Kidney (tissue), 14 donors: ENCODE measurements around the gene DIRAS1. TPM values are rescaled to one million over a fixed set of nuclear protein-coding genes. Genes with fewer than 3 reads are reported as not detected.

Source experiments
- DNase-seq, 5 donors: peaks; one replicate each; pipeline ENCODE4 v3.0.0-alpha.2; 2013 to 2020
- FAIRE-seq: peaks from 2 replicates; lab custom pipeline; 2012; peaks lifted over from hg19 to GRCh38; lab: Jason Lieb, UNC
- H3K27ac ChIP-seq, 2 donors: one replicate each; pipeline ENCODE4 v1.7.0; 2013; ENCODE audit warnings: low read depth in 2 of 2, low read length in 2 of 2, inconsistent platforms in 1 of 2
- H3K27me3 ChIP-seq: one replicate; pipeline ENCODE4 v1.7.1; 2013; ENCODE audit warnings: low read length, inconsistent platforms; ENCODE audit not compliant: control insufficient read depth, insufficient read depth
- H3K36me3 ChIP-seq, 3 donors: one replicate each; pipeline versions ENCODE4 v1.7.0 to v1.7.1; 2013; ENCODE audit warnings: low read length in 3 of 3, control low read depth in 1 of 3, inconsistent platforms in 1 of 3; ENCODE audit not compliant: insufficient read depth in 3 of 3, control insufficient read depth in 2 of 3
- H3K4me1 ChIP-seq, 3 donors: one replicate each; pipeline versions ENCODE4 v1.7.0 to v1.7.1; 2013; ENCODE audit warnings: low read length in 3 of 3, inconsistent platforms in 1 of 3, low read depth in 1 of 3; ENCODE audit not compliant: control insufficient read depth in 2 of 3, insufficient read depth in 2 of 3
- H3K4me3 ChIP-seq, 3 donors: one replicate each; pipeline versions ENCODE4 v1.7.0 to v1.8.1; 2013; ENCODE audit warnings: low read length in 3 of 3, control low read depth in 1 of 3, inconsistent platforms in 1 of 3
- H3K9ac ChIP-seq, 3 donors: one replicate each; pipeline versions ENCODE4 v1.7.0 to v1.7.1; 2013; ENCODE audit warnings: low read length in 3 of 3, control low read depth in 1 of 3, inconsistent platforms in 1 of 3
- H3K9me3 ChIP-seq, 3 donors: one replicate each; pipeline versions ENCODE4 v1.7.0 to v1.7.1; 2013; ENCODE audit warnings: low read length in 3 of 3, control low read depth in 1 of 3, inconsistent platforms in 1 of 3; ENCODE audit not compliant: control insufficient read depth in 2 of 3, insufficient read depth in 1 of 3
- intact Hi-C: fragments of 100-400 bp; cut with DNase I; formaldehyde crosslinking; loops from one replicate; pipeline ENCODE4 v1.11.1; 2022
- polyA plus RNA-seq: library from polyadenylated mRNA; stranded (reverse); fragments of 350-450 nt; fragmentation: Illumina TruSeq; extraction: RNeasy Lipid Tissue Mini Kit (QIAGEN cat#74804); gene quantifications from one replicate; pipeline ENCODE4 v1.2.3, GENCODE V29; 2014; ENCODE audit warnings: low read depth, low replicate concordance; ENCODE audit not compliant: insufficient read depth
- total RNA-seq: library from RNA; stranded (reverse); fragmentation: NEBNext Ultra II Directional; extraction: Animal tissue kit (Norgen Biotek cat#: 25700); gene quantifications from one replicate; pipeline ENCODE4 v1.2.1, GENCODE V29; 2021
- TF ChIP-seq, protein P1 (sequence below): IDR thresholded peaks from 3 replicates; pipeline ENCODE4 v1.5.1; 2012; ENCODE audit warnings: mild to moderate bottlenecking, moderate library complexity, borderline replicate concordance; ENCODE audit not compliant: insufficient read depth; ENCODE audit errors: extremely low read depth
- donor health status: control.
- donor health status: control.
- donor health status: control.
- donor health status: control.
- donor health status: control.
- donor health status: DM: yes; HTN: yes; CAD: no.
- donor health status: Normal renal cell carcinoma (clear cell type).

The DIRAS1 gene
- total and polyA plus RNA-seq, 2 donors from 2014 or later = 2.3 to 7.6 TPM

GRCh38 chr19:2701361-2702169, 19.6 kb downstream of the DIRAS1 start:
- peak overlapping the region in 1 of 3 donors; percentile 65 for H3K9ac ChIP-seq
- intact Hi-C loops = no loop called here
- peaks cover 6% of the 10 kb centered on the region for H3K27me3 ChIP-seq
- no peak overlapping the region for H3K27ac ChIP-seq
- FAIRE-seq (no peak), DNase-seq (no peak)
- H3K4me1 ChIP-seq = peaks cover 0 to 8% (median 3%) of the 10 kb centered on the region in 3 donors
- H3K4me3 ChIP-seq = peak overlapping the region in 2 of 3 donors; percentile 44 to 52
- TF ChIP-seq, protein P1, sequence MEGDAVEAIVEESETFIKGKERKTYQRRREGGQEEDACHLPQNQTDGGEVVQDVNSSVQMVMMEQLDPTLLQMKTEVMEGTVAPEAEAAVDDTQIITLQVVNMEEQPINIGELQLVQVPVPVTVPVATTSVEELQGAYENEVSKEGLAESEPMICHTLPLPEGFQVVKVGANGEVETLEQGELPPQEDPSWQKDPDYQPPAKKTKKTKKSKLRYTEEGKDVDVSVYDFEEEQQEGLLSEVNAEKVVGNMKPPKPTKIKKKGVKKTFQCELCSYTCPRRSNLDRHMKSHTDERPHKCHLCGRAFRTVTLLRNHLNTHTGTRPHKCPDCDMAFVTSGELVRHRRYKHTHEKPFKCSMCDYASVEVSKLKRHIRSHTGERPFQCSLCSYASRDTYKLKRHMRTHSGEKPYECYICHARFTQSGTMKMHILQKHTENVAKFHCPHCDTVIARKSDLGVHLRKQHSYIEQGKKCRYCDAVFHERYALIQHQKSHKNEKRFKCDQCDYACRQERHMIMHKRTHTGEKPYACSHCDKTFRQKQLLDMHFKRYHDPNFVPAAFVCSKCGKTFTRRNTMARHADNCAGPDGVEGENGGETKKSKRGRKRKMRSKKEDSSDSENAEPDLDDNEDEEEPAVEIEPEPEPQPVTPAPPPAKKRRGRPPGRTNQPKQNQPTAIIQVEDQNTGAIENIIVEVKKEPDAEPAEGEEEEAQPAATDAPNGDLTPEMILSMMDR = no peak
- no peaks in the 10 kb centered on the region for H3K36me3 ChIP-seq
- no peaks in the 10 kb centered on the region for H3K9me3 ChIP-seq

DNA sequence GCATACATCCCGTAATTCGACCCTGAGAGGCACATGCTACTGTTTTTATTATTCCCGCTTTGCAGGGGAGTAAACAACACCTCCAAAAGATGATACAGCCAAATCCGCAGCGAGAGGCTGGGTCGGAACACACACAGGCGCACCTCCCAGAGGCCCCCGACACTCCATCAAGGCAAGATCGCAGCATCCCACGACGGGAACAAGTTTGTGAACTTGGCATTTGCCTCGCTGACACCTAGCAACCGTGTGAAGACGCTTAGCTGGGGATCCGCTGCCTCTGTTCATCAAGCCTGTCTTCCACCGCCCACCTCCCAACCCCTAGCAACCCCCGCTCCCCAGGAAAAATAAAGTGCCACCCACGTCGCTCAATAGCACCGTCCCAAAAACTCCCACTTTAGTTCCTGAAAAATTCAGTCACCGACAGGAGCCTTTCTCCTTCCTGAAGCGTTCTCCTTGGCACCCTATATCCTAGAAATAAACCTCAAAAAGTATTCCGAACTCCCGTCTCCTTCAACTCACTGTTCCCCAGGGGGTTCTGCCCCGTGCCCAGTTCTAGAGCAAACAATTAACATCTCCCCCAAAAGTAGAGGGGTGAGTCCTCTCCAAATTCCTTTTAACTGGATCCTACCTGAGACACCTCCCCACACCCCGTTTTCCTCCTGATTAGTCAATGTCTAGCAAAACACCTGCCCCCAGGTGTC, 20.4 kb downstream of the DIRAS1 start:
- H3K4me3 ChIP-seq = no peak overlapping the region
- no peaks in the 10 kb centered on the region for H3K9me3 ChIP-seq
- H3K27me3 ChIP-seq = peaks cover 6% of the 10 kb centered on the region
- TF ChIP-seq, protein P1 = no peak
- no peak overlapping the region for H3K27ac ChIP-seq
- DNase-seq (peak in 2 of 5 donors; percentile 19 to 43), FAIRE-seq (no peak)
- no peaks in the 10 kb centered on the region for H3K36me3 ChIP-seq
- intact Hi-C loops = no loop called here
- H3K4me1 ChIP-seq = peaks cover 0 to 8% (median 3%) of the 10 kb centered on the region in 3 donors
- H3K9ac ChIP-seq = no peak overlapping the region

DNA sequence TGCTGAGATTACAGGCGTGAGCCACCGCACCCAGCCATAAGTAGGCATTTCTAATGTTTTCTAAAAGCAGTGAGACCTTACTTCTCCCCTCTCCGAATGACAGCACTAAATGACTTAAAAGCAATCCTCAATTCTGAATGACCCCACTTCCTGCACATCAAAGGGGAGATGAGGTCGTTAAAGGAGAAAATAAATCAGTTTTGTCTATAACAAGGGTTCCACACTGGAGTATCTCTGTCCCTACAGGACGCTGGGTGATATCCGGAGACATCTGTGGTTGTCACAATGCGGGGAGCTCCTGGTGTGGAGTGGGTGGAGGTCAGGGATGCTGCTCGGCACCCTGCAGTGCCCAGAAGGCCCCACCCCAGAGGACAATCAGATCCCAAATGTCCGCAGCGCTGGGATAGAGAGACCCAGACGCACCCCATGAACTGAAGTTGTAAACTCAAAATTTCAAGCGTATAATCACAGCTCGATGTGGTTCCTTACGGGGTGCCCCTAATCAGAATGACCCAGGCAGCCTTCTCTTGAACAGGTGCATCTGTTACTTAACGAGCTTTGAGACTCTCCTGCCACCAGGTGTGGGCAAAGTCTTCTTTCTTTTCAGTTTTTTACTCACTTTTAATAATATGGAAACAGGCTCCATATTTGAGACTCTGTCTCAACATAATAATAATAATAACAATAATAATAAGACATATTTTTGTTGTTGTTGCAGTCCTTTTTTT, 21.6 kb downstream of the DIRAS1 start:
- H3K27me3 ChIP-seq = peaks cover 6% of the 10 kb centered on the region
- no peak for DNase-seq
- peaks cover 0 to 8% (median 5%) of the 10 kb centered on the region in 3 donors for H3K4me1 ChIP-seq
- TF ChIP-seq, protein P1 = no peak
- FAIRE-seq = no peak
- H3K4me3 ChIP-seq = no peak overlapping the region
- H3K9me3 ChIP-seq = no peaks in the 10 kb centered on the region
- intact Hi-C loops = no loop called here
- no peaks in the 10 kb centered on the region for H3K36me3 ChIP-seq
- no peak overlapping the region for H3K9ac ChIP-seq
- H3K27ac ChIP-seq = no peak overlapping the region
